RKO (cell line): ENCODE data around the gene OR6M1.
A peak's percentile ranks its signal among the peaks of the same experiment; 100 is the strongest.

Source experiments
- DNase-seq: peaks from one replicate; pipeline ENCODE4 v3.0.0-alpha.2; 2016; ENCODE audit warnings: low spot score

Gene OR6M1

DNA sequence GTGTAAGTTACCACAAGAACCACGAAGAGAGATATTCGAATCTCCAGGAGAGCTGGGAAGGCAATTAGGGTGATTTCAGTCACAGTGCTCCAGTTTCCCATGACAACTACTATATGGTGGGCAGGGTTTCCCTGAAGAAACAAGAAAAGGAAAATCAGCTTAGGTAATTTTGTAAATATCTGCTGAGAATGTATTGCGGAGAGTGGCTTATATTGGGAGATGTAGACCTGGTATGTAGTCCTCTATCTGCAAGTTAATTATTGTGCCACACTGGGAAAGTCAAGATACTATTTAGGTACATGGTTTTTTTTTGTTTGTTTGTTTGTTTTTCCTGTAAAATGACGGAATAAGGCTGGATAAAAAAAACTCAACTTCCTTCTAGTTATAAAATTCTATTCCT is at the start of gene OR6M1:
Gene OR6M1, minus strand, starts transcription at position 101 of the 400 bp plus-strand sequence. Its CDS starts 0 bp downstream, at position 101.
- DNase-seq: no peak

- DNase-seq: no peak
These were observed 46.9 kb upstream of the OR6M1 start for GRCh38 chr11:123853038-123853437.

- no peak for DNase-seq
These were observed 46.2 kb upstream of the OR6M1 start for GRCh38 chr11:123852321-123852720.

- no peak for DNase-seq
These were observed 45.0 kb upstream of the OR6M1 start for GRCh38 chr11:123851110-123851509.

GRCh38 chr11:123841174-123841573 is 35.0 kb upstream of the OR6M1 start:
- peak; percentile 58 for DNase-seq

DNA sequence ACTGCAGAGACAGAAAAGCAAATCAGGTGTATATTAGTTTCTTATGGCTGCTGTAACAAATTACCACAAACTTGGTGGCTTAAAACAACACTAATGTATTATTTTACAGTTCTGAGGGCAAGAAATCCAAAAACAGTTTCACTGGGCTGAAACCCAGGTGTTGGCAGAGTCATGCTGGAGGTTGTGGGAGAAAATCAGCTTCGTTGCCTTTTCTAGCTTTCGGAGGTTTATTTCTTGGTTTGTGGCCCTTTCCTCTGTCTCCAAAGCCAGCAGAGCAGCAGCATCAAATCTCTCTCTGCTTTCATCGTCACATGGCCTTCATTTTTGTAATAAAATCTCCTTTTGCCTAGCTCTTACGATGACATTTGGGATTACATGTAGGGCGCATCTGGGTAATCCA is 33.0 kb upstream of the OR6M1 start:
- DNase-seq: no peak

GRCh38 chr11:123838659-123839058 is 32.5 kb upstream of the OR6M1 start:
- no peak for DNase-seq

DNA sequence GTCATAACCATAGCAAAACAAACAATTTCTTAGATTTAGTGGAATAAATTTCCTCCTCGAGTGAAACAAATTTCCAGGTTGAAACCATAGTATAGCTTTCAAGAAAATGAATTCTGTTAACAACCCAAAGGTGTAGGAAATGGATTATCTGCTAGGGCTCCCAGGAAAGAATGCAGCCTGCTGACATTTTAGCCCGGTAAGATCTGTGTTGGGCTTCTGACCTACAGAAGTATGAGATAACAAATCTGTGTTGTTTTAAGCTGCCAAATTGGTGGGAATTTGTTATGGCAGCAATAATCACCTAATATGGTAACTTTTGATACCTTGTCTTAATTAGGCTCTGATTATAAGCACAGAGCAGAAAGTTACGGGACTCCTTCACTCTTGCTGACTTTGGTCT is 32.0 kb upstream of the OR6M1 start:
- DNase-seq: no peak

- DNase-seq: no peak
These were observed 26.9 kb upstream of the OR6M1 start for GRCh38 chr11:123833095-123833494.

GRCh38 chr11:123829745-123830144 is 23.6 kb upstream of the OR6M1 start:
- no peak for DNase-seq

- DNase-seq: no peak
These were observed 16.4 kb upstream of the OR6M1 start for GRCh38 chr11:123822599-123822998.

GRCh38 chr11:123822032-123822431 is 15.9 kb upstream of the OR6M1 start:
- no peak for DNase-seq

- no peak for DNase-seq
These were observed 9.0 kb upstream of the OR6M1 start for GRCh38 chr11:123815122-123815521.

DNA sequence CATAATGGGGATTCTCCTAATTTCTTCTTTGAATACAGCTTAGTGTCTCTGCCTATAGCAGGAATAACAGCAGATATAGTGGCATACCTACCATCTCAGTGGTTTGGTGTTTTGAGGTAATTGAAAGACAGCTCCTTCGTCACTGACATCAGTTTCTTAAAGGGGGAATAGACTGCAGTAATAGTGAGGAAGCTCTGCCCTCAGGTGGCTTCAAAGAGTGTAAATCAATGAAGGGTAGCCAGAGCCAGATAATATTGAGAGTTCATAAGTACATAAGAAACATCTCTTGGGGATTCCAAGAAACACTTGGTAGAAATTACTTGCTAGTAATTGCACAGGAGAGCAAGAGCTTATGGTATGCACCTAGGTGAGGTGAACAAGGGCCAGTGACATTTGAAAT is 4.4 kb downstream of the OR6M1 start:
- DNase-seq: no peak

GRCh38 chr11:123800036-123800435 is 6.1 kb downstream of the OR6M1 start:
- DNase-seq: no peak

DNA sequence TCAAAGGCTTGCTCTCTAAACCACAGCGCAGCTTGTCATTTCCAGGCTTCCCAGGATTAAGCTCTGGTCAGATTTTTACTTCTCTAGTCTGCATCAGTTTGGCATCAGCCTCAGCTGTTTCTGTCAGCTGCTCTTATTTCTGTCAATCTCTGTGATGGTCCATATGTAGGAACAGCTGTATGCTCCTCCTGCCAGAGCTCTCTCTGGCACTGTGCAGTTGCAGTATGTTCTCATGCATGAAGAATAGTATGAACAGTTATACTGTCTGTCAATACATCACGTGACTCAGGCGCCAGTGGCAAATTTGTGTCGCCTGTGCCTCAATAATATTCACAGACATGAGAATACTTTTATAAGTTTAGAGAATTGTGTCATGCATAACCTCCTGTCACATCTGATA is 6.7 kb downstream of the OR6M1 start:
- DNase-seq: no peak

DNA sequence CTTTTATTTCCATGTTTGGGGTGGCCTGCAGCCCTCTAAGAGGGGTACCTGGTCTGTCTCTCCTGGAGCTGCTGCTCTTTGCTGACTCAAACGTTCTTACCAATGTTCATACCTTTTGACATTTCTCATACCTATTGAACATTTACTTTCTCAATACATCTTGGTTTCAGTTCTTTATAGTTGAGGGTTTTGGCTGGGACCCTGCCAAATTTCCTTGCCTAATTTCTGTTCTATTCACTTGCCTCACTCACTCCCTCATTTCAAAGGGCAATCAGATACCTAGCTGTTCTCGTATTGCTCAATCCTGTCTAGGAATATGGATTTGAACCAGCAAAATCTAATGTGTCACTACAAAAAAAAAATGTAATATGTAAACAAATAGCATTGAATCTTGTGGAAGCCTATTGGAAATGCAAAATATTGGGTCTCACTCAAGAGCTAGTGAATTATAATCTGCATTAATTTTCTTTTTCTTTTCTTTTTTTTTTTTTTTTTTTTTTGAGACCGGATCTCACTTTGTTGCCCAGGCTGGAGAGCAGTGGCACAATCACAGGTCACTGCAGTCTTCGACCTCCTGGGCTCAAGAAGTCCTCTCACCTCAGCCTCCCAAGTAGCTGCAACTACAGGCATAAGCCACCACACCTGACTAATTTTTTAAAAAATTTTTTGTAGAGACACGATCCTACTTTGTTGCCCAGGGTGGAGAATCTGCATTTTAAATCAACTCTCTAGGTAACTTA is 7.5 kb downstream of the OR6M1 start:
- no peak for DNase-seq

- no peak for DNase-seq
These were observed 8.1 kb downstream of the OR6M1 start for GRCh38 chr11:123798079-123798478.

- DNase-seq: no peak
These were observed 8.6 kb downstream of the OR6M1 start for GRCh38 chr11:123797541-123797940.

- no peak for DNase-seq
These were observed 9.0 kb downstream of the OR6M1 start for GRCh38 chr11:123797114-123797513.

- DNase-seq: no peak
These were observed 9.9 kb downstream of the OR6M1 start for GRCh38 chr11:123796226-123796625.

DNA sequence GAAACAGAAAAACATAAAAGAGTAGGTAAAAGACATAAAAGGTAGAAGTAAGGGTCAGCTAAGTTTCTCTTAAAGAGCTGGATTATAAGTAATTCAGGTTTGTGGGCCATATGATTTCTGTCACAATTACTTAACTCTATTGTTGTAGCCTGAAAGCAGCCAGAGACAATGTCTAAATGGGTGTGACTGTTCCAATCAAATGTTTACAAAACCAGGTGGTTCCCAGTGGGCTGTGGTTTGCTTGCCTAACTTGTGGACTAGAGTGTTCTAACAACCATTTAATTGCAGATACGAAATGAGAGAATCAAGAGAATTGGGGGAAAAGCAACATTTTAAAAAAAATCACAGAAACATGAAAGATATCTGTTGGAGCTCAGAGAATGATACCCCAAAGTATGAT is 22.6 kb downstream of the OR6M1 start:
- DNase-seq: no peak

DNA sequence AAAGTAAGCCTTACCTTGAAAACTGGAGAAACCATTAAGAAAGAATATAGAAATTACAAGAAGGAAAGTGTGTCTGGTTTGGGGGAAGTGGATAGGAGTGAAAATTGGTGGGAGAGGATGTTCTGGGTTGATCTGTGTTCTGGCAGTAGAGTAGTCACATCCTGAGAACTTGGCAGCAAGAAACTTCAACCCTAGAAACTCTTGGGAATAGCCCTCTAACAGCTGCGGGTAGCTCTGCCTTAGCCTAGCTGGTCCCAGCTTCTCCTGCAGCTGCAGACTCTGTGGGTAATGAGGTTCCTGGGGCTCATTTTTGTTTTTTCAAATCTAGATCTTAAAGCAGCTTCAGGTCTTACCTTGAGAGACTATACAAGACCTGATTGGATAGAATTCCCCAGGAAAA is 27.6 kb downstream of the OR6M1 start:
- no peak for DNase-seq
